Large intestine (tissue), 3 donors: ENCODE measurements around the gene MFSD1. TPM values are rescaled to one million over a fixed set of nuclear protein-coding genes. Genes with fewer than 3 reads are reported as not detected.

Experiments
- DNase-seq, 2 donors: peaks; one replicate each; pipeline versions ENCODE4 v3.0.0 to v3.0.0-alpha.2; 2013
- H3K27ac ChIP-seq: one replicate; pipeline ENCODE4 v1.5.1; 2013; ENCODE audit warnings: low read length
- H3K27me3 ChIP-seq: 2 replicates; pipeline ENCODE4 v1.6.1; 2013; ENCODE audit warnings: low read length; ENCODE audit not compliant: control insufficient read depth, insufficient read depth
- H3K36me3 ChIP-seq: 2 replicates; pipeline ENCODE4 v1.6.1; 2013; ENCODE audit warnings: low read length; ENCODE audit not compliant: control insufficient read depth, insufficient read depth
- H3K4me1 ChIP-seq: one replicate; pipeline ENCODE4 v1.6.1; 2013; ENCODE audit warnings: low read length; ENCODE audit not compliant: control insufficient read depth, insufficient read depth
- H3K4me3 ChIP-seq: one replicate; pipeline ENCODE4 v1.5.1; 2013; ENCODE audit warnings: low read length
- H3K9me3 ChIP-seq: one replicate; pipeline ENCODE4 v1.6.1; 2013; ENCODE audit warnings: mild to moderate bottlenecking, low read depth, low read length, moderate library complexity; ENCODE audit not compliant: control insufficient read depth
- WGBS: methylation state at CpG from one replicate; pipeline ENCODE4 v1.1.5; 2013; ENCODE audit warnings: low lambda C conversion rate; ENCODE audit not compliant: insufficient coverage; 5-methylcytosine and 5-hydroxymethylcytosine counted together
- polyA plus RNA-seq: library from polyadenylated mRNA; unstranded; fragments of 120-200 nt; gene quantifications from one replicate; pipeline ENCODE4 v1.2.1, GENCODE V29; 2013

MFSD1 gene
- polyA plus RNA-seq, 1 donor, result 55.9 TPM

GRCh38 chr3:158809642-158810041 lies 7.8 kb downstream of the MFSD1 start:
- no CpG with 5 or more reads among the region's 4 CpGs for WGBS
- H3K36me3 ChIP-seq, result peaks cover 57% of the 10 kb centered on the region
- H3K4me1 ChIP-seq, result no peaks in the 10 kb centered on the region
- no peak overlapping the region for H3K4me3 ChIP-seq
- no peaks in the 10 kb centered on the region for H3K27me3 ChIP-seq
- peak in 1 of 2 donors; percentile 32 for DNase-seq
- no peak overlapping the region for H3K27ac ChIP-seq
- no peaks in the 10 kb centered on the region for H3K9me3 ChIP-seq

- Histone ChIP-seq H3K27ac (no peak overlapping the region), H3K4me1 (no peaks in the 10 kb centered on the region), H3K9me3 (no peaks in the 10 kb centered on the region), H3K27me3 (no peaks in the 10 kb centered on the region), H3K36me3 (peaks cover 59% of the 10 kb centered on the region), H3K4me3 (no peak overlapping the region)
- no peak for DNase-seq
- WGBS, result 100% methylated on average over 1 of the region's 8 CpGs
Measured at GRCh38 chr3:158810823-158811724, 9.2 kb downstream of the MFSD1 start.

GRCh38 chr3:158819282-158819681 lies 17.4 kb downstream of the MFSD1 start:
- H3K27me3 ChIP-seq, result no peaks in the 10 kb centered on the region
- no peak for DNase-seq
- H3K27ac ChIP-seq, result no peak overlapping the region
- no peaks in the 10 kb centered on the region for H3K9me3 ChIP-seq
- H3K36me3 ChIP-seq, result peaks cover 49% of the 10 kb centered on the region
- WGBS, result 76% methylated on average over 2 of the region's 3 CpGs
- no peak overlapping the region for H3K4me3 ChIP-seq
- no peaks in the 10 kb centered on the region for H3K4me1 ChIP-seq

- Histone ChIP-seq H3K4me3 (no peak overlapping the region), H3K36me3 (peaks cover 47% of the 10 kb centered on the region), H3K27ac (no peak overlapping the region), H3K27me3 (no peaks in the 10 kb centered on the region), H3K4me1 (no peaks in the 10 kb centered on the region), H3K9me3 (no peaks in the 10 kb centered on the region)
- no peak for DNase-seq
- 100% methylated on average over 1 of the region's 3 CpGs for WGBS
Measured at GRCh38 chr3:158820521-158820920, 18.7 kb downstream of the MFSD1 start.

- no peak overlapping the region for H3K4me3 ChIP-seq
- no peaks in the 10 kb centered on the region for H3K9me3 ChIP-seq
- H3K27ac ChIP-seq, result no peak overlapping the region
- WGBS, result 100% methylated on average over 1 of the region's 5 CpGs
- DNase-seq, result no peak
- peaks cover 54% of the 10 kb centered on the region for H3K36me3 ChIP-seq
- H3K4me1 ChIP-seq, result no peaks in the 10 kb centered on the region
- H3K27me3 ChIP-seq, result no peaks in the 10 kb centered on the region
Measured at GRCh38 chr3:158821847-158822246, 20.0 kb downstream of the MFSD1 start.

- no peaks in the 10 kb centered on the region for H3K9me3 ChIP-seq
- H3K4me3 ChIP-seq, result no peak overlapping the region
- H3K4me1 ChIP-seq, result no peaks in the 10 kb centered on the region
- DNase-seq, result no peak
- H3K36me3 ChIP-seq, result peaks cover 56% of the 10 kb centered on the region
- no peaks in the 10 kb centered on the region for H3K27me3 ChIP-seq
- no CpG with 5 or more reads among the region's 4 CpGs for WGBS
- H3K27ac ChIP-seq, result no peak overlapping the region
Measured at GRCh38 chr3:158823426-158823825, 21.6 kb downstream of the MFSD1 start.

- no peaks in the 10 kb centered on the region for H3K4me1 ChIP-seq
- H3K27ac ChIP-seq, result no peak overlapping the region
- peaks cover 39% of the 10 kb centered on the region for H3K36me3 ChIP-seq
- no peak for DNase-seq
- WGBS, result no CpG with 5 or more reads among the region's 3 CpGs
- no peak overlapping the region for H3K4me3 ChIP-seq
- H3K9me3 ChIP-seq, result no peaks in the 10 kb centered on the region
- H3K27me3 ChIP-seq, result no peaks in the 10 kb centered on the region
Measured at GRCh38 chr3:158827773-158828172, 25.9 kb downstream of the MFSD1 start.

GRCh38 chr3:158830391-158830790 lies 28.5 kb downstream of the MFSD1 start:
- peaks cover 23% of the 10 kb centered on the region for H3K36me3 ChIP-seq
- no peak for DNase-seq
- no peak overlapping the region for H3K4me3 ChIP-seq
- H3K27ac ChIP-seq, result no peak overlapping the region
- peaks cover 2% of the 10 kb centered on the region for H3K27me3 ChIP-seq
- H3K4me1 ChIP-seq, result no peaks in the 10 kb centered on the region
- no peaks in the 10 kb centered on the region for H3K9me3 ChIP-seq
- WGBS, result 100% methylated on average over 1 of the region's 4 CpGs

GRCh38 chr3:158831861-158832260 lies 30.0 kb downstream of the MFSD1 start:
- Histone ChIP-seq H3K36me3 (peaks cover 15% of the 10 kb centered on the region), H3K4me3 (no peak overlapping the region), H3K9me3 (no peaks in the 10 kb centered on the region), H3K4me1 (no peaks in the 10 kb centered on the region), H3K27ac (no peak overlapping the region), H3K27me3 (peaks cover 6% of the 10 kb centered on the region)
- no peak for DNase-seq
- WGBS, result 60% methylated on average over 2 of the region's 2 CpGs

- H3K4me3 ChIP-seq, result no peak overlapping the region
- H3K4me1 ChIP-seq, result no peaks in the 10 kb centered on the region
- DNase-seq, result no peak
- no peak overlapping the region for H3K27ac ChIP-seq
- H3K9me3 ChIP-seq, result no peaks in the 10 kb centered on the region
- 52% methylated on average over 3 of the region's 3 CpGs for WGBS
- H3K36me3 ChIP-seq, result peaks cover 1% of the 10 kb centered on the region
- H3K27me3 ChIP-seq, result peaks cover 6% of the 10 kb centered on the region
Measured at GRCh38 chr3:158835631-158836030, 33.8 kb downstream of the MFSD1 start.

GRCh38 chr3:158836312-158836711 lies 34.5 kb downstream of the MFSD1 start:
- no peak for DNase-seq
- no peaks in the 10 kb centered on the region for H3K9me3 ChIP-seq
- no peak overlapping the region for H3K27ac ChIP-seq
- H3K4me3 ChIP-seq, result no peak overlapping the region
- H3K36me3 ChIP-seq, result no peaks in the 10 kb centered on the region
- 63% methylated on average over 2 of the region's 3 CpGs for WGBS
- no peaks in the 10 kb centered on the region for H3K4me1 ChIP-seq
- peaks cover 6% of the 10 kb centered on the region for H3K27me3 ChIP-seq
